ENCODE results near the gene PDGFRB. TPM values are rescaled to one million over a fixed set of nuclear protein-coding genes. Genes with fewer than 3 reads are reported as not detected.

Gene PDGFRB
- total RNA-seq, 4 donors from 2014 or later, result 126 to 366 (median 149) TPM

- ATAC-seq (ENCODE audit: low FRiP score) (no peak), DNase-seq (ENCODE audit: low spot score) (no peak)
- TF ChIP-seq, protein P1, sequence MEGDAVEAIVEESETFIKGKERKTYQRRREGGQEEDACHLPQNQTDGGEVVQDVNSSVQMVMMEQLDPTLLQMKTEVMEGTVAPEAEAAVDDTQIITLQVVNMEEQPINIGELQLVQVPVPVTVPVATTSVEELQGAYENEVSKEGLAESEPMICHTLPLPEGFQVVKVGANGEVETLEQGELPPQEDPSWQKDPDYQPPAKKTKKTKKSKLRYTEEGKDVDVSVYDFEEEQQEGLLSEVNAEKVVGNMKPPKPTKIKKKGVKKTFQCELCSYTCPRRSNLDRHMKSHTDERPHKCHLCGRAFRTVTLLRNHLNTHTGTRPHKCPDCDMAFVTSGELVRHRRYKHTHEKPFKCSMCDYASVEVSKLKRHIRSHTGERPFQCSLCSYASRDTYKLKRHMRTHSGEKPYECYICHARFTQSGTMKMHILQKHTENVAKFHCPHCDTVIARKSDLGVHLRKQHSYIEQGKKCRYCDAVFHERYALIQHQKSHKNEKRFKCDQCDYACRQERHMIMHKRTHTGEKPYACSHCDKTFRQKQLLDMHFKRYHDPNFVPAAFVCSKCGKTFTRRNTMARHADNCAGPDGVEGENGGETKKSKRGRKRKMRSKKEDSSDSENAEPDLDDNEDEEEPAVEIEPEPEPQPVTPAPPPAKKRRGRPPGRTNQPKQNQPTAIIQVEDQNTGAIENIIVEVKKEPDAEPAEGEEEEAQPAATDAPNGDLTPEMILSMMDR (IDR thresholded peaks at IDR 0.05), result no peak
Observed at GRCh38 chr5:150067405-150067960, 88.2 kb downstream of the PDGFRB start.

GRCh38 chr5:150066901-150067396, 88.7 kb downstream of the PDGFRB start:
- DNase-seq (ENCODE audit: low spot score) (no peak), ATAC-seq (ENCODE audit: low FRiP score) (no peak)
- TF ChIP-seq, protein P1 (IDR thresholded peaks at IDR 0.05), result no peak

GRCh38 chr5:150066436-150066835, 89.2 kb downstream of the PDGFRB start:
- DNase-seq (ENCODE audit: low spot score) (no peak), ATAC-seq (ENCODE audit: low FRiP score) (no peak)
- TF ChIP-seq, protein P1 (IDR thresholded peaks at IDR 0.05), result no peak

- ATAC-seq (ENCODE audit: low FRiP score), result no peak
- TF ChIP-seq, protein P1 (IDR thresholded peaks at IDR 0.05), result no peak
- no peak for DNase-seq (ENCODE audit: low spot score)
Observed at GRCh38 chr5:150065886-150066285, 89.8 kb downstream of the PDGFRB start.

GRCh38 chr5:150065346-150065745, 90.3 kb downstream of the PDGFRB start:
- ATAC-seq (ENCODE audit: low FRiP score), result no peak
- no peak for DNase-seq (ENCODE audit: low spot score)
- TF ChIP-seq, protein P1 (IDR thresholded peaks at IDR 0.05), result no peak

- TF ChIP-seq, protein P1 (IDR thresholded peaks at IDR 0.05), result no peak
- ATAC-seq (ENCODE audit: low FRiP score) (no peak), DNase-seq (ENCODE audit: low spot score) (no peak)
Observed at GRCh38 chr5:150064681-150065220, 90.9 kb downstream of the PDGFRB start.

Small RNA genes lying within 50 kb of the gene (small RNA-seq; reads per million reads assigned to genes)
- gene RF00019, result not detected

Other genes starting within 250 kb of the PDGFRB start
- not detected for gene PDE6A, start 211.1 kb downstream of the PDGFRB start, total RNA-seq
- 10 to 100 TPM; 14.8 to 21.8 (median 16.6) TPM for gene SLC26A2, start 195.1 kb downstream of the PDGFRB start, total RNA-seq
- 1 to 10 TPM; 3.1 to 4.9 (median 3.8) TPM for gene TIGD6, start 155.2 kb downstream of the PDGFRB start, total RNA-seq
- 10 to 100 TPM; 31.6 to 63.8 (median 37.9) TPM for gene HMGXB3, start 155.1 kb downstream of the PDGFRB start, total RNA-seq
- gene CSF1R, start 69.3 kb downstream of the PDGFRB start, total RNA-seq, result 100 to 1,000 TPM in 1 of 4 donors, 10 to 100 TPM in 3; 55.6 to 140 (median 77.6) TPM
- gene CDX1, start 10.9 kb upstream of the PDGFRB start, total RNA-seq, result not detected
- not detected for gene SLC6A7, start 34.2 kb upstream of the PDGFRB start, total RNA-seq
- gene CAMK2A, start 133.9 kb upstream of the PDGFRB start, total RNA-seq, result 1 to 10 TPM in 1 of 4 donors, under 1 TPM in 1, not detected in 2; 0.28 to 2.9 TPM
- 10 to 100 TPM in 1 of 4 donors, 1 to 10 TPM in 2, under 1 TPM in 1; 0.69 to 43.1 (median 3.6) TPM for gene ARSI, start 147.1 kb upstream of the PDGFRB start, total RNA-seq
- gene TCOF1, start 201.9 kb upstream of the PDGFRB start, total RNA-seq, result 10 to 100 TPM; 17.5 to 36.5 (median 20.3) TPM